Vagina (tissue), 2 donors: ENCODE results near the gene TNS1.

Experiments
- CTCF ChIP-seq, 3 experiments: fragments of 450-650 bp in 2 of 3; fragments of 200-600 bp in 1 of 3; sonication (generic) in 1 of 3; IDR thresholded peaks; one replicate each; pipeline ENCODE4 v1.5.1; 2017 to 2019; ENCODE audit warnings: antibody characterized with exemption in 3 of 3, mild to moderate bottlenecking in 2 of 3, moderate library complexity in 2 of 3
- POLR2A ChIP-seq, 2 donors: fragments of 450-650 bp; IDR thresholded peaks; one replicate each; pipeline ENCODE4 v1.6.1; 2017; ENCODE audit warnings: antibody characterized with exemption in 2 of 2, mild to moderate bottlenecking in 2 of 2, moderate library complexity in 2 of 2
- POLR2AphosphoS5 ChIP-seq, 2 donors: sonication (generic); formaldehyde crosslinking; IDR thresholded peaks; one replicate each; pipeline ENCODE4 v1.9.0; 2017; ENCODE audit warnings: antibody characterized with exemption in 2 of 2, mild to moderate bottlenecking in 2 of 2, low read depth in 1 of 2; ENCODE audit not compliant: insufficient read depth in 1 of 2

DNA sequence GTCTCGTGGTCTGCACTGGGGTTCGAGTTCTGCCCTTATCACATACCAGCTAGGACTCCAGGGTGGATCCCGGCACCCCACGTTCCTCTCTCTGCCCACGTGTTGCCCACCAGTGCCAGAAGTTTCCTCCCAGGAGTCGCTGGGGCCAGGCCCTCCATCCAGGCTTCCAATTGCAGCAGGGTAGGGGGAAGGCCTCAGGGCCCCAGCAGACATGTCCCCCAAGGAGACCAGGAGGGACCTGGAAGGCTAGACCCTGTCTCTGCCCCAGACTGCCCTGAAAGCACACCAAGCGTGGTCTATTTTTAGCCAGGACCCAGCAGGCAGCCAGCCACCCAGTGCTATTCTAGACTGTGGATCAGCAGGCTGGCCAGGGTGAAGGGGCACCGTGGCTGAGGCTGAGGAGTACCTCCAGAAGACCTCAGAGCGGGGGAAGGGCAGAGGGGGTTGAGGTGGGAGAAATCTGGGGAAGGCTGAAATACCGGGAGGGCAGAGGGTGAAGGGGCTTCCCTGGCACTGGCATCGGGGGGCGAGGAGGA lies 18.8 kb upstream of the TNS1 start:
- TF ChIP-seq CTCF (IDR thresholded peaks at IDR 0.05) (no peak), POLR2AphosphoS5 (IDR thresholded peaks at IDR 0.05; ENCODE audit: insufficient read depth in 1 of 2, low read depth in 1 of 2) (no peak), POLR2A (IDR thresholded peaks at IDR 0.05) (no peak)
